Retina (tissue), 1 donor: ENCODE results near the gene OPCML.

Experiments
- DNase-seq: peaks from one replicate; pipeline ENCODE4 v3.0.0-alpha.2; 2016

OPCML gene

DNA sequence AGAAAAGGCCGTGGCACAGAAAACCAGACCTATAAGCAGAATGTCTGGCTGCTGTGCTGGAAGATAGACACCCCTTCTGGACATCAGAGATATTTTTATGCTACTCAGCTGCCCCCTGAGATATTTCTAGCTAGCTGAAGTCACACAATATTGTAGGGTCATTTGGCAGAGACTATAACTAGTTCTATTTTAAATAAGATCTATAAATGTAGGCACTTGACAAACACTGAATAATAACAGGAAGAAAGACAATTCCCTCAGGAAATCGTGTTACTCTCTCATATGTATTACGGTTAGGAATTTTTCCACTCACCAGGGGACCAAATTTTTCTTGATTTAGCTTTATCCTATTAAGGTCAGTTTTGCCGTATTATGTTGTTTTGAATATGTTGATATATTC, 845.4 kb downstream of the OPCML start:
- no peak for DNase-seq

GRCh38 chr11:132685174-132685611, 847.1 kb downstream of the OPCML start:
- no peak for DNase-seq

DNA sequence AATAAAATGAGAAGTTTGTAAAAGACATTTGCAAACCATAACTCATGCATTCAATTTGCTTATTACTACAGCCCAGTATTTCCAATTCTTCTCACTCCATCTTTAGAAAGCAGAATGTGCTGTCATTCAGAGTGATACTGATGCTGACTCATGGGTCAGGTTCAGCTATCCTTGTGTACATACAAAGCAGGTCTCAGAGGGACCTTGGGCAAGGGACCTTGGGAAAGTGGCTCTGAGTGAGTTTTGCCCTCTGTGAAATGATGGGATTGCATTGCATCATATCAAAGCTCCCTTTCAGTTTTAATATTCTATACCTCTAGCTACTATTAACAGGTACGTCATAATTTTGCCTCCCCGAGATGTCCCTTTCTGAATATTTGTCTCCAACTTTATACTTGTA, 848.7 kb downstream of the OPCML start:
- no peak for DNase-seq

DNA sequence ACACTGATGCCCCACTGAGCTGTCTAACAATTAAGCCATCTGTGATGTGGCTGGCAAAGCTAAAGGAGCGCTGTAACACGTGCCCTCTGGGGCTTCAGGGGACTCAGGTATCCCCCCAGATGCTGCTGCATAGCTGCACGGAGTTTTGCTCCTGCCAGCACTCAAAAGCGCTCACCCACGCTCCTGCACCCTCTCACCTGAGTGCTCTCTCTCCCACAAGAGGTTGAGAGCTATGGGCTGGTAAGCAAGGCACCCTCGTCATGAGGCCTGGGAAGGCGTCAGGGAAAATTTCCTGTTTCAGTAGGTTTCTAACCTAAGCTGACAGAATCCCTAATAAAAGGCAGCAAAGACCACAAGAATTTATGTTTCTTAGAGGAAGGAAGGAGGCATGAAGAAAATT, 850.3 kb downstream of the OPCML start:
- DNase-seq: no peak

DNA sequence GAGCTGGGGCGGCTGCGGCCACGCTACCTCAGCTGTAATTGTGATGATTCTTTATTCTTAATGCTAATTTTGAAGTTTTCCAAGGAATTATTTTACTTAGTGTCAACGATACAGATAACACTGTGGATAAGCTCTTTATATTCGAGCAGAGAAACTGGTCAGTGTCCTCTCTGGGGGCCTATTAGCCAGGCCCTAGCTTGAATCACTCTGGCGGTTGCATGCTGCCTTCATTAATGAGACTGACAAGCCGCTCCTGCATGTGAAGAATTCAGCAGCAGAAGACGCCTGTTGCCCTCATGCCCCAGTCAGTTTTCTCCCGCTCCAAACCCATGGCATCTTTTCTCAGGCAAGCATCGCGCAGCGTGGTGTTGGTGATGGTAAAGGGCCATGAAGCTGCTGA, 851.7 kb downstream of the OPCML start:
- peak; percentile 44 for DNase-seq

DNA sequence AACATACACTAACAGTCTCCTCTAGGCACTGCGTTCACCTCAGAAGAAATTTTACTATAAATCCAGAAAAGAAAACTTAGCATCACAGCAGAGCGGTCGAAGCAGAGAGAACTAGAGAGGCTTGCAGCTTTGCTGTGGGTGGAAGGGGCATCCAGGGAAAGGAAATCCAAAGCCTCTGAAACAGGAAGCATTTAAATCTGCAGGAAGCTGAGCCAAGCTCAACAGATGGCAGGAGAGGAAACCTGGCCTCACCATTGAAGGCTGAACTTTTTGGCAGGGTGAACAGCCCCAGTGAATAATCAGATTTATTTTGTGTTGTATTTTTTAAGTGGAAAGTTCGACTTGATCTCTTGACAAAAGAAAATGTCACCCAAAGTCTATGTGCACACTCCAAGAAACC, 858.1 kb downstream of the OPCML start:
- no peak for DNase-seq

DNA sequence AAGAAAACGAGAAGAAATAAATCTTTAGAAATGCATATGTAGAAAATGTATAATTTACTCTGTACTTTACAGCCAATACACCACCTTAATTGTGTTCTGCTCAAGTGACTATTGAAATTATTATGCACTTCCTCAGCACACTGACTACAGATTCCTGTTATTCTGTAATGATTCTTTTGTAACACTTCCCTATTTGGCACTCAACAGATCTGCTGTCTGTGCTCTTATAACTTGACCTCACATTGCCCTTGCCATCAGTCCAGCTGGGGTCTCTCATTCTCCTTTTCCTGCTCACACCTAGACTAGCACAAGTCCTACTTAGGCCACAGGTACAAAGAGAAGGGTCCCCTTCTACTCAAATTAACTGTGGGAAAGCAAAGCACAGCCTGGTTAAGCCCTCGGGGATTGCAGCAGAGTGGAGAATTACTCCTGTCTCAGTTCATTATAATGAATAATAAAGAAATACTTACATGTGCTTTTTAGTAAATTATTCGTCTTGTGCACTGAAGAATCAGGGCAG, 860.4 kb downstream of the OPCML start:
- DNase-seq: no peak

- no peak for DNase-seq
These were observed 861.2 kb downstream of the OPCML start for GRCh38 chr11:132670921-132671675.

- DNase-seq: no peak
These were observed 862.4 kb downstream of the OPCML start for GRCh38 chr11:132669949-132670348.

- no peak for DNase-seq
These were observed 867.1 kb downstream of the OPCML start for GRCh38 chr11:132665205-132665604.

DNA sequence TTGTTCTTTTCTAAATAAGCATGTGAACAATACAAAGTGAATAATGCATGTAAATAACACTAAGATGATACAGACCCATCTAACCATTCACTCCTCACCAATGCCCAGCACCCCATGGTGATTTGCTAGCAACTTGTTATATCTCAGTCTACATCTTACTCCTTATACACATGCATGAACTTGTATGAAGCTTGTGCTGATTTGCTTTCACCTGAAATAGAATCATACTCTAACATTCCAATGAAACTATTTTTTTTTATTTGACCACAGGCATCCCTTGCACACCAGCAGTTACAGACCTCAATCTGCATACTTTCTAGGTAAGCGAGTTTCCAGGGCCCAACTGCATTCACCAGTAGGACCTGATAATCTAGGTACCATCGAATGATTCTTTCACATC, 873.6 kb downstream of the OPCML start:
- no peak for DNase-seq

DNA sequence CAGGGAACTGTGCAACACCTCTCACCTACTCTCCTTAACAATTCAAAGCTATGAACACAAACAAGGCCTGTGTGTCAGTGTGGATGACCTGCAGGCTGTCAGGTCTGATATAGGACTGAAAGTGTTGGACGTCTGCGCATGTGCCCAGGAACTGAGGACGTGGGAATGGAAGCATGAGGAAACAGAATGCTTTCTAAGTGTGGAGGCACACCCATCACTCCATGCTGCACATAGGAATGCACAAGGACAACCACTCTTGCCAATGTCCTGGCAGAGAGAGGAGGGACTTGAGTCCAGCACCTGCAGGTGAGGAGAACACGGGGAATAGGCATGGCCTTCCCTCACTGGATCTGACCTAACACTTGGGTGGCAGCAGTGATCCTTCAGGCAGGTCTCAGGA, 874.3 kb downstream of the OPCML start:
- DNase-seq: no peak

GRCh38 chr11:132655187-132655855, 877.0 kb downstream of the OPCML start:
- DNase-seq: no peak

DNA sequence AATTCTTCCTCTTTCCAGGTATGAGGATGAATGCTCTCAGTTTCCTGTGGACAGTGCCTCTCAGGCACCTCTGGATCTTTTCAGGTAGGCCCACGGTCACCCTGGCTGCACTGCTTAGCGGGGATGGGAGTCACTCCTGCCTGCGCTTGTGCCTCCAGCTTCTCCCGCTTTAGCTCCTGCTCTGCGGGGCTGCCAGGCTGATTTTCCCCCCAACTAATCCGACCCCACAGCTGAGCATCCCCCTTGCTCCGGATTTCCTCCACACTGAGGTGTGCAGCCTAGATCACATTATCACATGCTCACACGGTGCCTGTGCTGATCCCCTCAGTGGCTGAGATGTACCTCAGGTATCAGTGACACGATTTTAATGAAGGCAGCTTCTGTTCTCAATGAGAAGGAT, 879.1 kb downstream of the OPCML start:
- DNase-seq: no peak

- no peak for DNase-seq
These were observed 881.2 kb downstream of the OPCML start for GRCh38 chr11:132650969-132651720.

DNA sequence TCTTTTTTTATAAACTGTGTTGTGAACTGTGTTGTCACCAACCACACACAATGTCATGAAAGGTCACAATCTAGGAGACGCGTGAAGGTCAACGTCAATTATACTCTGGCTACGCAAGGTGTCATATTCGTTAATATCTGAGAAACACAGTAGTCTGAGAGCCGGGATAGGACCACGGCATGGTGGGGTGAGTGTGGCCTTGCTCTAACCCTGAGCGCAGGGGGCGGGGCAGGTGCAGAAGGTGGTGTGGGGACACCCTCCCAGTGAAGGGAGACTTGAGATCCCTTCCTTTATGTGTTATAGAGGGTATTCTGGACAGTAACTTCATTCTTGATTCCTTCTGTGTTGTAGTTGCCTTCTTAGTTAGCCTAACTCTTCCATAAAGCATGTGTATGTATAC, 883.0 kb downstream of the OPCML start:
- DNase-seq: no peak

GRCh38 chr11:132648851-132649250, 883.5 kb downstream of the OPCML start:
- no peak for DNase-seq

DNA sequence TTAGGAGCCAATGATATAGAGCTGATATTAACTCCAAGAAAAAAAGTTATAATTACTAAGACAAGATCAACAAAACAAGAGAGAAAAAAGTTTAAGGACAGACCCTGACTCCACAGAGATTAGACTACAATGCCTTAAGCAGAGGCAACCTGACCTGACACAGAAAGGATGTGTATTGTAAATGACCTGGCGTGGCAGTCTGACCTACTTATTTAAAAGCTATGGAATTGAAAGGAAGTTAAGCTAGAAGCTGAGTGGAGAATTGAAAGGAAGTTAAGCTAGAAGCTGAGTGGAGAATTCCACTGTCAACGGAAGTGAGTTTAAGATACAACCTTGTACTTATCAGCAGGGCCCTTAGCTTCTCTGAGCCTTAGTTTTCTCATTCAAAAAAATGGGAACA, 885.4 kb downstream of the OPCML start:
- no peak for DNase-seq

DNA sequence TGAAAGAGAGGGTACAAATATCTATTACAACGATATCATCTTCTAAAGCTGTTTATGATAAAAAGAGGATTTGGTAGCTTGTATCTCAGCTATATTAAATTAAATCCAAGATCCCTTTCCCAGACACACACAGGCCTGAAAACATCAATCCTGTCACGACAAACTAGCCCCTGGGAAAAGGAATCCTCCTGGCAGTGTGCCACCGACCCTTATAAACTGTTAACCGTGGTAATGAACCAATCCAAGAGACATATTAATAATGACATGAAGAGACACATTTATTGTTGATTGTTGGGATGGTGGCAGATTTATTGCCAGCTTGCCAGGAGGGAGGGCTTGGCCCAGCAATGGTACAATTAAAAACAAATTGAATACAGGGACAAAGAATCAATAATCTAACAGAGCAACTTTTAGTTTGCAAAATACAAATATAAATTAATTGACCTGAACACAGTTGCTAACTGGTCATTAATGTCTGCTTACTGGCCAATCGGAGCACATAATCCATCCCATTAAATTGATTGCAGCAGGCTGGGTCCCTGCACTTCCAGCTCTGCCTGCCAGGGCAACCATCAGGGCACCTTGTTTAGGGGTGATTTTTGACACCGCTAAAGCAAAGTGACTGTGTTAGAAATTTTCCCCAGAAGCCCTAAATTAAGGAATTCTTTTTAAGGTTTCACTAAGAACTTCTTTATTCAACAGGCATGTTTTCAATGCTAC, 887.6 kb downstream of the OPCML start:
- peak; percentile 69 for DNase-seq

DNA sequence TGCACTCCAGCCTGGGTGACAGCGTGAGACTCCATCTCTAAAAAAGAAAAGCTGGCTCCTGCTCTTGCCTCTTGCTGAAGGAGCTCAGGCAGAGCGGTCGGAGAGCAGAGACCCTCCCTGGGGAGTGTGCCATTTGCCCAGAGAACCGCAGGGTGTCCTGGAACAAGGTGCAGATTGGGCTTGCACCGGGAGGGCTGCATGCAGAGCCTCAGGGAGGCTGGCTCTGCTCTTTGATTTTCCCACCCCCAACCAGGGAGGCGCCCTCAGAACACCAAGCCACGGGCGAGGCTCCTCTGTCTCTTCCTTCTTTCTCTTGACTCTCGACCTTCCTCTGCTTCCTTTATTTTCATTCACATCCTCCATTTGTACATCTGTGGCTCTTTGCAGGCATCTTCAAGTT, 889.1 kb downstream of the OPCML start:
- DNase-seq: peak; percentile 32

DNA sequence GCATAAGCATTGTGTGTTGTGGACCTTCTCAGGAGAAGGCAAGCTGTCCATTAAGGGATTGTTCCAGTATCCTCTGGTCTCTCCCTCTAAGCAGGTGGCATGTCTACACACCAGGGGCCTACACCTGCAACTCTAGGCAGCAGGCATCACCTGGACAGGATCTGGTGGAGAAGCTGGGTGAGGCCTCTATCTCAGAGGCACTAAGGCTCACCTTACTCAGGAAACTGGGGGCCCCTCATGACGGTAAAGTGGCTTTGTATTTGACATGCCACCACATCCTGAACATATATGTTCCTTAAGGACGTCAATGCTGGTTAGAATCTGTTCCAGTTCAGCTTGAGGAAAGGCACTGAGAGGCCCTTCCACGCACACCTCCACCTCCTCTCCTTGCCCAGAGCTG, 891.3 kb downstream of the OPCML start:
- DNase-seq: no peak

DNA sequence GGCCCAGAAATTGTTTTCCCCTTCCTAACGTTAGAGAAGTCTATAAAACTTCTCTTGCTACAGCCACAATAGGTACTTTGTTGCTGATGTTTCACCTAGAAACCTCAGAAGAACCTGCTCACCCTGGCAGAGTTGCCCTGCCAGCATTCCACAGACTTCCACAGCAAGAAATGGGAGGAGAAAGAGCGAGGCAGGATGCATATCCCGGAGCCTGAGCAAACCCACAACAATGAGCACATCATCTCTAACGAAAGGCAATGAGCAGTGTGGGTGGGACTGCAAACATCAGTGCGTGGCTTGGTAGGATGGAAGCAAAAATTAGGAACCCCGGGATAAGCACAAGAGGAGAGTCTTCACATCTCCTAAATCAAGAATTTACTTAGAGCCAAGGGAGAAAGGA, 892.3 kb downstream of the OPCML start:
- no peak for DNase-seq

DNA sequence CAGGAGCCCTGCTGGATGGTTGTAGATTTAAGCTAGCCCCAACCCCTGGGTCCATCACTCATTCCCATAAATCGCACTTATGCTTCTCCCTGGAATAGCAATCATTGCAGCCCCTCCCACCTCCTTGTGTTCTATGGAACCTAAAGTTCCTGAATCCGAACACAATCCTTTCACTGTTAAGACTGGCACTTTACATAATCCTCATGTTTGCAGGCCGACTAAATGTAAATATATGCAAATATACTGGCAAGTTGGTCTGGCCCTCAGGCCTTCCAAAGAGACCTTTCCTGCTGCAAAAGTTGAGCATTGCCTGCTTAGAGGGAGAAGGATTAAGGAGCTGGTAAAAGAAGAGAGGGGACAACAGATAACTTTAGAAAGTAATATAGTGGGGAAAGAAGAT, 892.9 kb downstream of the OPCML start:
- no peak for DNase-seq
